SH-SY5Y (cell line): ENCODE results near the gene NOTUM.

Source experiments
- GATA2 ChIP-seq: IDR thresholded peaks from 2 replicates; pipeline ENCODE4 v1.6.1; 2011; ENCODE audit warnings: mild to moderate bottlenecking, low read depth, low read length
- GATA3 ChIP-seq: IDR thresholded peaks from 2 replicates; pipeline ENCODE4 v1.6.1; 2011; ENCODE audit warnings: low read depth, mild to moderate bottlenecking, low read length, moderate library complexity

DNA sequence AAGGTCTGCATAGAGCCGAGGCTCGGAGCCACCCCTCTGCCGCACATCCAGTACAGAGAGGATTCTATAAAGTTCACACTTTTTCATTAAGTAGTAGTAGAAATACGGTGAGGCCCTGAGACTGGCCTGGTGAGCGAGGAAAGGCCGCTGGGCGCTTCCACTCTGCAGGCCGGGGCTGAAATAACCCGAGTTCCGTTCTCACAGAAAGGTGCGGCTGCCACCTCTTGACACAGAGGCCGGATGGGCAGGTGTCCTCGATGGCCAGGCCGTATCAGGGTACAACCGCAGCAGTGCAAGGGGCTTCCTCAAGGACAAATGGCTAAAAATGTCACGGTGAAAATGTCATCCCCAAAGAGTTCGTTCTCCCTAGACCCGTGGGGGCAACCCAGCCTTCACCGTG is 49.0 kb downstream of the NOTUM start:
- no peak for TF ChIP-seq GATA2
- no peak for TF ChIP-seq GATA3
